GM18868 (cell line): ENCODE data around the gene AGPAT3.

Source experiments
- ATAC-seq: cut with Tn5 transposase; IDR thresholded peaks from one replicate; pipeline ENCODE4 v1.9.1; 2021; ENCODE audit warnings: mild to moderate bottlenecking, moderate library complexity; ENCODE audit not compliant: unreplicated experiment

Gene AGPAT3

GRCh38 chr21:43988506-43989230, 123.6 kb downstream of the AGPAT3 start:
- ATAC-seq: no peak

GRCh38 chr21:43989401-43989800, 124.4 kb downstream of the AGPAT3 start:
- no peak for ATAC-seq

GRCh38 chr21:43991447-43991991, 126.5 kb downstream of the AGPAT3 start:
- no peak for ATAC-seq

GRCh38 chr21:43992121-43992520, 127.1 kb downstream of the AGPAT3 start:
- no peak for ATAC-seq

DNA sequence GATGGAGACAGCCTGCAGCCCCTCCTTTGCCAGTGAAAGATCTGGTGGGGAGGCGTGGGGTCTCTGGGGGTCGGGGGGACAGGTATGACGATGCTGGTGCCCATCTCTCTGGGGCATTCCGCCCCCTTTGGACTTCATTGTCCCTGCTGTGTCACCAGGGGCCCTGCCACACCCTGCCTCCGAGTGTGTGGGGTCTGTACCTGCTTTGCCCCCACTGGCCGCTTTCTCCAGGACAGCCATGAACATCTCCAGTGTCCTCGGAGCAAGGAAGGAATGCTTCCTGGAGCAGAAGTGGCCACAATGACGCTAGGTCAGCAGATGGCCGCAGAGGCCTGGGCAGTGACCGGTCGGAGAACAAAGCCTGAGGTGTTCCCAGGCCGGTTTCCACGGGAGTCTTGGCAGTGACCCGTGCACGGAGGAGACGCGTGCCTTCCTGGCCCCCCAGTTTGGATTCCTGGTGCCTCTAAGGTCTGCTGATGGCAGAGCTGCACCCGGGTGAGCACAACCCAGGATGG, 128.5 kb downstream of the AGPAT3 start:
- ATAC-seq: no peak

GRCh38 chr21:43994085-43994484, 129.1 kb downstream of the AGPAT3 start:
- ATAC-seq: no peak

GRCh38 chr21:43994646-43995045, 129.6 kb downstream of the AGPAT3 start:
- no peak for ATAC-seq

DNA sequence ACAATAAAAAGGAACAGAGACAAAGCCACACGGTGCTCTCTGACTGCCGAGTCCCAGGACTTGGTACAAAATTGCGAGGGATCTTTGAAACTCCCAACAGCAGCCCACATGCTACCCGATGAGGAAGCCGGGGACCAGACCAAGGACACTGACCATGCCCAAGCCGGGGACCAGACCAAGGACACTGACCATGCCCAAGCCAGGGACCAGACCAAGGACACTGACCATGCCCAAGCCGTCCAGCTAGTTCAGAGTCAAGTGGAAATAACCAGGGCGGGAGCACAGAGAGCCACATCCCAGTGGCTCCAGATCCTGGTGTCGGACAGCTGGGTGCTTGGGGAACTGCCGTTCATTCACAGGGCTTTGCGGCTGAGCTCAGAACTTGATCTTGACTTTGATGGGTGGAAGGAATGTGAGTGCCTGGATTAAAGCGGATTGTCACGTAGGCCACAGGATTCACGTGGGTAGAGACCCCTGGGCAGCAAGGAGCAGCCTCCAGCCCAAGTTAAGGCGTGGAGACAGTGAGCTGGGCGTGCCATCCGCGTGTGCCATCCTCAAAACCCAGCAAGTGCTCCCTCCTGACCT, 130.6 kb downstream of the AGPAT3 start:
- no peak for ATAC-seq

- no peak for ATAC-seq
These were observed 133.0 kb downstream of the AGPAT3 start for GRCh38 chr21:43997766-43998742.

DNA sequence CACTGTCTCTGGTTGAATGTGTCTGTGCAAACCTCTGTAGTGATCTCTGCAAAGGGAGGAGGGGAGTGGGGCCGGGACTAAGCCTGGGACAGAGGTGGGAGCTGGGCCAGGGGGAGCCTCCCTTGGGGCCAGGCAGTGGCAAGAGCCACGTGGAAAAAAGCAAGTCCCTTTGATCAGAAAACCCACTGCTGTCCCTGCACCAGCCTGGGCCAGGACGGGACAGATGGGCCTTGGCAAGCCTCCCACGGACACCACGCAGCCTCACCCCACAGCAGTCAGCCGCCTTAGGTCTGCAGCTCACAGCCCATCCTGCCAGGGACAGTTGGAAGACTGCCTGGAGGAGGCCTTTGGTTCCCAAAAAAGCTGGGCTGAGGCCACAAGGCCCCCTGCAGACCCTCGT, 135.3 kb downstream of the AGPAT3 start:
- no peak for ATAC-seq

DNA sequence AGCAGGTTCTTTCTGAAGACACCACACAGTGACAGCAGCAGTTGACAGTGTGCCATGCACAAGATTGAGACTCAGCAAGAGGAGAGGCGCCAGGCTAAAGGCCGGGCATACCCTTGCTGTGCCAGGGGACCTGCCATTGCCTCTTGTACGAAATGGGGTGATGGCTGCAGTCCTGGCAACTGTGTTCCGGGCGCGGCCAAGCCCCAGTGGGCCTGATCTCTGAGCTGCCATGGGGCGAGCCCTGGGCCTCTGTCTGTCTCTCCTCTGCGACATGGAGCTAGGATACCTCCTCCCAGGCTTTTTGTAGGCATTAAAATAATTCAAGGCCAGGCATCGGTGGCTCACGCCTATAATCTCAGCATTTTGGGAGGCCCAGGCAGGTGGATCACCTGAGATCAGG, 137.5 kb downstream of the AGPAT3 start:
- no peak for ATAC-seq

GRCh38 chr21:44003307-44003966, 138.4 kb downstream of the AGPAT3 start:
- no peak for ATAC-seq

DNA sequence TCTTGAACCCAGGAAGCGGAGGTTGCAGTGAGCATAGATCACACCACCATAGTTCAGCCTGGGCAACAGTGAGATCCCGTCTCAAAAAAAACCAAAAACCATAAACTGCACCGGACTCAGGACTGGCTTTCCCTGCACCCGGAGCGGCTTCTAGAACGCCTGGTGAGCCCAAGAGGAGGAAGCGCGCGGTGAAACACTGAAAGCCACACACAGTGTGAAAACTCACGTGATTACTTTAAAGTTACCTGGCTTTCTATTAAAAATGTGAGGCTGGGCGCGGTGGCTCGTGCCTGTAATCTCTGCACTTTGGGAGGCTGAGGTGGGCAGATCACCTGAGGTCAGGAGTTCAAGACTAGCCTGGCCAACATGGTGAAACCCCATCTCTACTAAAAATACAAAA, 140.0 kb downstream of the AGPAT3 start:
- no peak for ATAC-seq

DNA sequence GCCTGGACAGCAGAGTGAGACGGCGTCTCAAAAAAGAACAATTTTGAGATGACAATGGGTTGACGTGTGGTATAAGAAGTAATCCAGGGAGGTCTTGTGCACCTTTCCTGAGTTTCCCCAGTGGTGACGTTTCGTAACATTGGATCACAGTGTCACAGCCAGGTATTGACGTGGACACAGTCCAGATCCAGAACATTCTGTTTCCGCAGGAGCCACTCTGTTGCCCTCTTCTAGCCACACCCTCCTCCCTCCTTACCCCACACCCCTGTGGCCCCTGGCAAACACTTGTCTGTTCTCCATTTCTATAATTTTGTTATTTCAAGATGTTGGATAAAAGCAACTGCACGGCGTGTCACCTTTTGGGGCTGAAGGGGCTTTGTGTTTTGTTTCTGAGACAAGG, 140.6 kb downstream of the AGPAT3 start:
- ATAC-seq: no peak

DNA sequence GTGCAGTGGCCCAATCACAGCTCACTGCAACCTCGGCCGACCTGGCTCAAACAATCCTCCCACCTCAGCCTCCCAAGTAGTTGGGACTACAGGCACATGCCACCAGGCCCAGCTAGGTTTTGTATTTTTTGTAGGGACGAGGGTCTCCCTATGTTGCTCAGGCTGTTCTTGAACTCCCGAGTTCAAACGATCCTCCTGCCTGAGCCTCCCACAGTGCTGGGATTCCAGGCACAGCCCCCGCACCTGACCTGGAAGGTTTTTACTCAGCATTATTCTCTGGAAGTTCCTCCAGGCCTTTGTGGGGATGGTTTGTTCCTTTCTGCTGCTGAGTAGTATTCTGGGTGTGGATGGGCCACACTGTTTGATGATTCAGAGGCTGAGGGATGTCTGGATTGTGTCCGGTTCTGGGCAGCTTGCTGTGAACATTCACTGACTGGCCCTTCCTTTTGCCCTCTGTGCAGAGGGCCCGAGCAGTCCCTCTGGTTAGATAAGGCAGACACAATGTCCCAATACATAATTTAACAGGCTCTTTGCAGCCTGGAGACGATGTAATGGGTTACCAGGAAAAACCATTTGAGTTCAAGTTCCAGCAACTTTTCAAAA, 141.1 kb downstream of the AGPAT3 start:
- no peak for ATAC-seq

DNA sequence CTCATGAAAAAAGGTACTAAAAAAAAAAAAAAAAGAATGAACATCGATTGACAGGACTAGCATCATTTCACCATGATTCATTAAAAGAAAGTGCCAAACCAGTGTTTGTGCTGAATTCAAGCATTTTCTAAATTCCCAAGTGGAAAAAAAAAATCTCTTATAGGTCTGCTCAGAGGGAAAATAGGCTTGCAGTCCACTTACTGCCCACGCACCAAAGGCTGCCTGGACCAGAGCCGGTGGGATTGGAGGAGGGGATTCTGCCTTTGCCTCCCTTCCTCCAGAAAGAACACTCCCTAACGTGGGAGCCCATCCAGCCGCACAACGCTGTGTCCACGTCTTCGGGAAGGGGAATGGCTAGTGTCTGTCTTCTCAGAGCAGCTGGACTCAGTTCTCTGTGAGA, 141.6 kb downstream of the AGPAT3 start:
- ATAC-seq: no peak

GRCh38 chr21:44010429-44010828, 145.4 kb downstream of the AGPAT3 start:
- no peak for ATAC-seq

DNA sequence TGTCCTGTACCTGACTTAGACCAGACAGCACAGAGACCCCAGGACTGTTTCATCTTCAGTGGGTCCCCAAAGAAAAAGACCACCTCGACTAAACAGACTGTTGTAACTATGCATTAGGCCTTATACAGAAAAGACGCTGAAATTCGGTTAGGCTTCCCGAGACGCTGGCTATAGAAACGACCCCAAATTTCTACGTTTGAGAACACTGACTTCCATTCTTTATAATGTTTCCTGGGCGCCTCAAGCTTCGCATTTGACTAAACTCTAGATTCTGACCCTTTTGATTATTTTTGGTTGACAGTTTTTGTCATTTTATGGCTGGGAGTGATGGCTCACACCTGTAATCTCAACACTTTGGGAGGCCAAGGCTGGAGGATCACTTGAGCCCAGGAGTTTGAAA, 146.1 kb downstream of the AGPAT3 start:
- ATAC-seq: no peak

DNA sequence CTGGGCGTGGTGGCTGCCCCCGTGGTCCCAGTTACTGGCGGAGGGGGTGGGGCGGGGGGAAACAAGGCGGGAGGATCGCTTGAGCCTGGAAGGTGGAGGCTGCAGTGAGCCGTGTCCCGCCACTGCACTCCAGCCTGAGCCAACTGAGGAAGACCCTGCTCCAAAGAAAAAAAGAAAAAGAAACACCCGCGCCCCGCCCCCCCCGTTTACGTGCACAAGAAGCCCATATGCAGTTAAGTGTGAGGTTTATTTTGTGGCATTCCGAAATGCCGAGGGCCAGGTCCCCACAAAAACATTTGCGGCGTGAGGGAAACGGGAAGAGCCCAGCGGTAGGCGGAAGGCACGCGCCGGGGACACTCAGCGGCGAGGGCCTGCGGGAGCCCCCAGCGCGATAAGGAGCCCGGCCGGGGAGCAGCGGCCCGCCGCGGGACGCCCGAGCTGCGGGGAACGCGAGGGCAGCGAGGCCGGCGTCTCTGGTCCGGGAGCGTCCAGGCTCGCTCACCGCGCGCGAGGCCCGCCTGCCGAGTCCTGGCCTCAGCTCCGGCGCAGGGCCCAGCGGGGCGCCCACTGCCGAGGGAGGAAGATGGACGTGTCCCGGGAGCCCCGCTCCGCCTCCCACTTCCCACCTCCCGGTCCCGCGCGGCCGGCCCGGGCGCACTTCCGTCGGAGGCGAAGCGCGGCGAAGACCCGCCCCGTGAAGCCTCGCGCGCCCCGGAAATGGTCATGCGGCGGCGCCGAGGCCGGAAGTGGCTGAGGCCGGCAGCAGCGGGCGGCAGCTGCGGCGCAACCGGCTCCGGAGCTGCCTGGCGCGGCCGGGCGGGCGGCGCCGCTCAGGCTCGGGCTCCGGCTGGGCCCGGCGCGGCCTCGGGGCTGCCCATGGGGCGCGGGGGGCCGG, 146.8 kb downstream of the AGPAT3 start, which contains the start of gene TRAPPC10:
TRAPPC10 (plus strand) TSS at position 731 of the 895 bp plus-strand sequence. CDS start 185 bp downstream, outside the sequence.
- peak; percentile 64 for ATAC-seq
